CD4-positive, alpha-beta T cell treated with Interleukin-12 subunit alpha and Interleukin-12 subunit beta, for 1 hour (primary cell): ENCODE measurements around the gene MAP1B.

Experiments
- DNase-seq: peaks from one replicate; pipeline ENCODE4 v3.0.0-alpha.2; 2020

Gene MAP1B

GRCh38 chr5:72199681-72200080 is 92.4 kb downstream of the MAP1B start:
- no peak for DNase-seq

- DNase-seq, result no peak
Measured at GRCh38 chr5:72202331-72202825, 95.1 kb downstream of the MAP1B start.

- DNase-seq, result no peak
Measured at GRCh38 chr5:72203251-72203845, 96.1 kb downstream of the MAP1B start.

GRCh38 chr5:72204946-72205345 is 97.7 kb downstream of the MAP1B start:
- DNase-seq, result no peak

GRCh38 chr5:72205431-72206009 is 98.2 kb downstream of the MAP1B start:
- no peak for DNase-seq

GRCh38 chr5:72206160-72206559 is 98.9 kb downstream of the MAP1B start:
- no peak for DNase-seq

- no peak for DNase-seq
Measured at GRCh38 chr5:72206994-72207393, 99.7 kb downstream of the MAP1B start.

GRCh38 chr5:72208324-72208926 is 101.2 kb downstream of the MAP1B start:
- DNase-seq, result no peak

- no peak for DNase-seq
Measured at GRCh38 chr5:72209147-72210115, 102.2 kb downstream of the MAP1B start.

- no peak for DNase-seq
Measured at GRCh38 chr5:72210888-72211678, 103.8 kb downstream of the MAP1B start.

- DNase-seq, result no peak
Measured at GRCh38 chr5:72212171-72212570, 104.9 kb downstream of the MAP1B start.

- no peak for DNase-seq
Measured at GRCh38 chr5:72213482-72213881, 106.2 kb downstream of the MAP1B start.

- no peak for DNase-seq
Measured at GRCh38 chr5:72214168-72214567, 106.9 kb downstream of the MAP1B start.

- no peak for DNase-seq
Measured at GRCh38 chr5:72216756-72217155, 109.5 kb downstream of the MAP1B start.

GRCh38 chr5:72221099-72221498 is 113.8 kb downstream of the MAP1B start:
- no peak for DNase-seq

GRCh38 chr5:72221541-72221940 is 114.3 kb downstream of the MAP1B start:
- no peak for DNase-seq

- DNase-seq, result no peak
Measured at GRCh38 chr5:72222521-72222920, 115.2 kb downstream of the MAP1B start.

- DNase-seq, result no peak
Measured at GRCh38 chr5:72223371-72223770, 116.1 kb downstream of the MAP1B start.

GRCh38 chr5:72224946-72225463 is 117.7 kb downstream of the MAP1B start:
- DNase-seq, result no peak

- no peak for DNase-seq
Measured at GRCh38 chr5:72225741-72226140, 118.5 kb downstream of the MAP1B start.

GRCh38 chr5:72226950-72227349 is 119.7 kb downstream of the MAP1B start:
- no peak for DNase-seq

GRCh38 chr5:72228960-72229359 is 121.7 kb downstream of the MAP1B start:
- no peak for DNase-seq
